GM18511 (cell line): ENCODE measurements around the gene WDR59.
"Not testable (repeated sequence)": the region's sequence is repeated elsewhere in the genome, so short reads cannot be mapped to it uniquely, and the experiment has no call there.

Experiments used
- ATAC-seq: cut with Tn5 transposase; IDR thresholded peaks from one replicate; pipeline ENCODE4 v1.9.1; 2021; ENCODE audit warnings: mild to moderate bottlenecking, moderate library complexity; ENCODE audit not compliant: unreplicated experiment

WDR59 gene

DNA sequence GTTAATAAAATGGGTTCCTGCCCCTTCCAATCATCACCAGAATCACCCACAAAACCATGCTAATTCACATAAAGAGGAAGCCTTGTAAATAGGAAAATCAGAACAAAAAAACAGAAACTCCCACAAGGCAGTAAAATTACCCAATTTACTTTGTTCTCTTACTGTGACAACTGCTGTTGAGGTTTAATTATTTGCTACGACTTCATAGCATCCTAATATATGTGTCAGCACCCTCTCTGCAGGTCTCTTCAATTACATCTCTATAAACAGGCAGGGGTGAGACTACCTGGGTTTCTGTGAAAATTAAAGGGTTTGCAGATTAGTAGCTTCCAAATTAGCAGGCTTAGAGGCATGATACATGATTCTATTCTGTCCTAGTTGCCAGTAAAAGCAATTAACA lies 2.7 kb downstream of the WDR59 start:
- no peak for ATAC-seq

DNA sequence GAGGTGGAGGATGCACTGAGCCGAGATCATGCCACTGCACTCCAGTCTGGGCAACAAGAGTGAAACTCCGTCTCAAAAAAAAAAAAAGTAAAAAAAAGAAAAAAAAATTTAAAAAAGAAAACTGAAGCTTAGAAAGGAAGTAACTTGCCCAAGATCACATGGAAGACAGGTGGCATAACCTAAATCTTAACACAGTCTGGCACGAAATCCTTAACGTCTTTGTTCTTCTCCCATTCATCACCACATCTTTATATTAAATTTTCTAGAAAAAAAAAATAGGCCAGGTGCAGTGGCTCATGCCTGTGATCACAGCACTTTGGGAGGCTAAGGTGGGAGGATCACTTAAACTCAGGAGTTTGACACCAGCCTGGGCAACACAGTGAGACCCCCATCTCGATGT lies 9.3 kb downstream of the WDR59 start:
- no peak for ATAC-seq

DNA sequence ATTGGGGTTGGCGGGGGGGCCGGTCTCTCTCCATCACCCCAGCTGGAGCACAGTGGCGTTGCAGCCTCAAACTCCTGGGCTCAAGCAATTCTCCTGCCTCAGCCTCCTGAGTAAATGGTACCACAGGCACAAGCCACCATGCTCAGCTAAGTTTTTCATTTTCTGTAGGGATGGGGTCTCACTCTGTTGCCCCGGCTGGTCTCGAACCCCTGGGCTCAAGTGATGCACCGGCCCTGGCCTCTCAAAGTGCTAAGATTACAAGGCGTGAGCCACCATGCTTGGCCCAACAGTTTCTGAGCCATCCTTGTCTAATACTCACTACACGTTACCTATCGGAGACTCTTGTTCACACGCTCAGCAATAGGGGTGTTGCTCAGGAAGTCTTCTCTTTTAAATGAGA lies 11.6 kb downstream of the WDR59 start:
- no peak for ATAC-seq

DNA sequence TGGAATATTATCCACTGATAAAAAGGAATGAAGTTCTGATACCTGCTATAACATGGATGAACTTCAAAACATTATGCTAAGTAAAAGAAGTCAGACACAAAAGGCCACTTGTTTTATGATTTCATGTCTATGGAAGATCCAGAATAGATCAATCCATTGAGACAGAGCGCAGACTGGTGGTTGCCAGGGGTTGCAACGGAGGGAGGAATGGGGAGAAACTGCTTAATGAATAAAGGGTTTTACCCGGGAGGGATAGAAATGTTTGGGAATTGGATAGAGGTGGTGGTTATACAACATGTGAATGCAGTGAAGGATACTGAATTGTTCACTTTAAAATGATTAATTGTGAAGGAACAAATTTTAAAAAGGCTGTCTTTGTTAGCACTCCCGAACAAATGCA lies 30.2 kb downstream of the WDR59 start:
- no peak for ATAC-seq

DNA sequence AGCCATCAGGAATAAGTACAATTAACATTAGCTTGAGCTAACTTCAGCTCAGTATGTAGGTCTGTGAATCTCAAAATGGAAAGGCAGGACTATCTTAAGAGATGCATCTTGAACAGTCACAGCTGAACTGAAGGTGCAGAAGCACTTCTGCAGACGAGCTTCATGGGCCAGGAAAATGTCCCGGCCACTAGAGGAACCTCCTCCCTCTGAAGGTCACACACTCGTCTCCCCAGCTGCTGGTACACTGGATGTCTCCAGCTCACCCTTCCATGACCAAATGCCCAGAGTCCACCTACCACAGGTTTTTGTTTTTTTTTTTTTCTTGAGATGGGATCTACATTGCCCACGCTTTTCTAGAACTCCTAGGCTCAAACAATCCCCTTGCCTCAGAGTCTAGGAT lies 33.2 kb downstream of the WDR59 start:
- no peak for ATAC-seq

DNA sequence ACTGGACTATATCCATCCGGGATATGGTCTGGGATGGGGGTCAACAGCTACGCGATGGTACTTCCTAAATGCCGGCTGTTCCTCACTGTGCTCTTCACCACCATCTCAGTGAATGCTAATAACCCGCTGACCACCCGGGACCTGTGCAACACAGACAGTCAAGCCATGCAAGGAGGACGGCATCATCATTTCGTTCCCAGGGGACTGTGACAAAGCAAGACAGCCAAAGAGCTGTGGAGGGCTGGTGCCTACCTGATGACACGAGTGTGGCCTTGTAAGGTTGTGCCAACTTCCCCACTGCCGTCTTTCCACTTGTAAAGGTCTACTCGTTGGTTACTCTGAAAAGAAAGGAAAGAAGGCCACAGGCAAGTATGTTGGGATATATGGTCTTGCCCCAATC lies 33.7 kb downstream of the WDR59 start:
- no peak for ATAC-seq

DNA sequence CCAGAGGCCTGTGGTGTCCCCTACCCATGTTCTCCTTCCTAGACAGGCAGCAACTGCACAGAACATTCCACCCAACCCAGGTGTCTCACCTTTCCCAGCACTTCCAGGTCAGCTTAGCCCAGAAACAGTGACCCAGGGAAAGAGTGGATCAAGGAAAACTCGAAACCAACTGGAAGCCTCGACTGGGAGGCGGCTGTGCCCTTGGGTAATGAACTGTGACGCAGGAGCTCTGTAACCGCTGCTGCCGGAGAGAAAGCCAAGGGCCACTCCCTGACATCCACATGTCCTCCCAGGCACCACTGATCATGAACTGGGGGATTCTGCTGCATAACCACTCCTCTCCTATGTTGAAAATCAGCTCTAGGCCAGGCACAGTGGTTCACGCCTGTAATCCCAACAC lies 34.4 kb downstream of the WDR59 start:
- no peak for ATAC-seq

DNA sequence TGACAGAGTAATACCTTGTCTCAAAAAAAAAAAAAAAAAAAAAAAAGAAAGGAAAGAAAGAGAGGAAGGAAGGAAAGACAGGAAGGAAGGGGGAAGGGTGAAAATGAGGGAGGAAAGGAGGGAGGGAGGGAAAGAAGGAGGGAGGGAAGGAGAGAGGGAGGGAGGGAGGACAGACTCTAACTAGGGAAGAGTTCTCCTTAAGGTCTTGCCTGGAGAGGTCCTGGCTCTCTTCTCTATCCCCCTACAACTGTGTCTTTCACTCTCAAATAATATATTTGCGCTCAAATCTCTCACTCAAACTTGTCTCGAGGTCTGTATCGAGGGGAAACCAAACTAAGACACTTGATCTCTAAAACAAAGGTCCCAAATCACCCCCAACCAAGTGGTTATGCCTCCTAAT lies 35.6 kb downstream of the WDR59 start:
- no peak for ATAC-seq

DNA sequence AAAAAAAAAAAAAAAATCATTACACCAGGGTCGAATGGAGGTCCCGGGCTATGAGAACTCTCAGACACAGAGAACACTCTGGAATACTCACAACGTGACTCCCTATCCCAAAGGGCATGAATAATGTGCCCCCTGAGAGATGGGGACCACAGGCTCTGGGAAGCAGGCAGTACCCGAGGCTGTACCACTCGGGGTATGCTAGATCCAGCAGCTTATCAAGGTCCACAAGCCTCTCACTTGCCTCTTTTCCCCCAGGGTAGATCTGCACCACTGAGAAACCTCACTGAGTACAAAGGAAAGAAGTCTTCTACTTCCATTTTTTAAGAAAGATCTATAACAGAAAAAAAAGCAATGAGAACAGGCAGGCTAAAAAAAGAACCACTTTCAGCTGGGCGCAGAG lies 40.5 kb downstream of the WDR59 start:
- ATAC-seq = no peak

DNA sequence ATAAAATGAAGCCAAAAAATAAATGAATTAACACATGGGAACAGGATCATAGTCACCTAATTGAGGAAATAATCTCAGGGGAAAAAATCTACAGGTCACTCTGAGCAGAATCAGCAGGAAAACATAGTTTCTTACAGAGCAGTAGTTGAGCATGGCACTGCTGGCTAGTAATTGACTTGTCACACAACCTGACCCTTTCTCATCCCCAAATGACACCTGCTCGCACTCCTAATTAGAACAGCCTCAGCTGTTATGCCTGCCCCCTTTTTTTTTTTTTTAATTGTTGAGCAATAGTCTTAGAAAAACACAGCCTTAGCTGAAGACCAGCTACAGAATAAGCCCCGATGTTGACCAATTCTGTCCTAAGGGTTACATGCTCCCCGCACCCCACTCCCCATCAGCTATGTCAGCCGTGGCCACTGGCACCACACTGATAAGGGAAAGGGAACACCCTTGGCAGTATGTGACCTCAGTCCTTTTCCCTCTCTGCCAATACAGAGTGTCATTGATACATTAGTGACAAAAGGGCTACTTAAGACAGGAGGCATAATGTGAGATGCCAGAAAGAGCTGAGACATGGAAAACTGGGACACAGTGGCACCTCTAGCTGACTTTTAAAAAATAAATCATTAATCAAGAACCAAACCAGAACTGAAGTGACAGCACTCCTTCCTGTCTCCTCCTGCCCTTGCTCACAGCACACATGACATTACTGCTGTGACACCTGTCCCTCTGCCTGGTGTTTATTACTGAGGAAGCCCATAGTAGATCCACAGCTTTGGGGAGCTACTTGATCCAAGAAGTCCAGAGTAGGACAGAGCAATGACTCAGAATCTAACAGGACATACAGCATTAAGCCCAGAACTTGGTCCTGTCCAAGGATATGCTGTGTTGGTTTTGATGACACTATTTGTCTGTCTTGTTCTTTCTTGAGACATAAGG lies 41.7 kb downstream of the WDR59 start:
- no peak for ATAC-seq

DNA sequence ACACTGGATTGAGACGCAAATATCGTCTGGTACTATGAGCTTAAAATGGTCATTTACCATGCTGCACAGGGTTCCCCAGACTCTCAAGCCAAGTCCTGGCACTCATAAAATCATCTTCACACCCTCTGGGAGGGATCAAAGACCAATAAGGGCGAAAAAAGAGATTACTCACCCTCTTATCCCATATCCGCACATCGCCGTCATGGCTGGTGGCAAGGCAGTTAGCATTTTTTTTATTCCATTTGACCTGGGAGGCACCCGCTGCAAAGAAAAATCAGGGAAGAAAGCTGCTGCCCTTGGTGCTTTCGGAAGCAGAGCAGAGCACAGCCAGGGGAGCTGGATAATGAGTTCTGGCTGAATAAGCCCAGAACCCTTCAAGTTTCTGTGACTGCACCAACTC lies 42.4 kb downstream of the WDR59 start:
- no peak for ATAC-seq

DNA sequence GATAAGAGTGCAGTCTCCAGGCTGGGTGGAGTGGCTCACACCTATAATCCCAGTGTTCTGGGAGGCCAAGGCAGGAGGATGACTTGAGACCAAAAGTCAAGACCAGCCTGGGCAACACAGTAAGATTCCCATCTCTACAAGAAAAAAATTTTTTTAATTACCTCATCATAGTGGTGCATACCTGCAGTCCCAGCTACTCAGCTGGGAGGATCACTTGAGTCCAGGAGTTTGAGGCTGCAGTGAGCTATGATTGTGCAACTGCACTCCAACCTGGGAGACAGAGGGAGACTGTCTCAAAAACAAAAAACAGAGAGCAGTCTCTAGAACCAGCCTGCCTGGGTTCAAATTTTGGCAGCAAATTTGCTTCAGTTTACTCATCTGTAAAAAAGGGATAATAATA lies 45.2 kb downstream of the WDR59 start:
- no peak for ATAC-seq

DNA sequence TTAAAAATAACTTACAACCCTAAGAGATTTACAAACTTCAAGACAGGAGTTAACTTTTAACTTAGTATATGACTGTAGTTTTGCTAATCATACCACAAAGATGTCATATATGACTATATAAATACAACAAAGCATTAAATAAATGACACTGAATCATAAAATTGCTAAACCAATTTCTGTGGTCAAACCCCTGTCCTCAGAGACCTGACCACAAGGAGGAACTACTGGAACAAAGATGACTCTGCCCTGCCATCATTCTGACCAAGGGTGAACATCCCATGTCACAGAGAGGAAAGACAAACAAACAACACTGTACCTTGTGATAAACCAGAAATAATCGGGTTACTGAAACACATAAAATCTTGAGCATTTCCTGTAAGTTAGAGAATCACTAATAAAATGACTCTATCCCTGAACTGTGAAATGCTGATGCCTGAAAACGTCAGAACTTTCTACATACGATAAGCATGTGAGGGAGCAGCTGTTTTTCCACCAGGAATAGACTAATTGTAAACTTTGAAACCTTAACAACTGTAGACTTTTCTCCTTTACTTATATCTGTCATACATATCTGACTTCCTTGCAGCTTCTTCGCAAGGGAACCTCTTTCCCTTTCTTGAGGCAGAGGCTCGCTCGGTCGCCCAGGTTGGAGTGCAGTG lies 47.9 kb downstream of the WDR59 start:
- peak; percentile 99 for ATAC-seq

DNA sequence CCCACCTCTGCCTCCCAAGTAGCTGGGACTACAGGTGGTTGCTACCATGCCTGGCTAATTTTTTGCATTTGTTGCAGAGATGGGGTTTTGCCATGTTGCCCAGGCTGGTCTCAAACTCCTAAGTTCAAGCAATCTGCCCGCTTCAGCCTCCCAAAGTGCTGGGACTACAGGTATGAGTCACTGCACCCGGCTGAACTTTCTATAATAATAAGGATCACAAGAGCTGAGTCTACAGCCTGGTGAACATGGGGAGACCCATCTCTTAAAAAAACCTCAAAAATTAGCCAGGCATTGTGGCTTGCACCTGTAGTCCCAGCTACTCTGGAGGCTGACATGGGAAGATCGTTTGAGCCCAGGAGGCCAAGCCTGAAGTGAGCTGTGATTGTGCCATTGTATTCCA lies 53.5 kb downstream of the WDR59 start:
- no peak for ATAC-seq

DNA sequence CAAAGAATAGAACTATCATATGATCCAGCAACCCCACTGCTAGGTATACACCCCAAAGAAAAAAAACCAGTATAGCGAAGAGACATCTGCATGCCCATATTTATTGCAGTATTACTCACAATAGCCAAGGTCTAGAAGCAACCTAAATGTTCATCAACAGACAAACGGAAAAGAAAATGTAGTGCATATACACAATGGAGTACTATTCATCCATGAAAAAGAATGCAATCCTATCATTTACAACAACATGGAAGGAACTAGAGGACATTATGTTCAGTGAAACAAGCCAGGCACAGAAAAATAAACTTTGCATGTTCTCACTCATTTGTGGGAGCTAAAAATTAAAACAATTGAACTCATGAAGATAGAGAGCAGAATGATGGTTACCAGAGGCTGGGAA lies 55.3 kb downstream of the WDR59 start:
- ATAC-seq = no peak

DNA sequence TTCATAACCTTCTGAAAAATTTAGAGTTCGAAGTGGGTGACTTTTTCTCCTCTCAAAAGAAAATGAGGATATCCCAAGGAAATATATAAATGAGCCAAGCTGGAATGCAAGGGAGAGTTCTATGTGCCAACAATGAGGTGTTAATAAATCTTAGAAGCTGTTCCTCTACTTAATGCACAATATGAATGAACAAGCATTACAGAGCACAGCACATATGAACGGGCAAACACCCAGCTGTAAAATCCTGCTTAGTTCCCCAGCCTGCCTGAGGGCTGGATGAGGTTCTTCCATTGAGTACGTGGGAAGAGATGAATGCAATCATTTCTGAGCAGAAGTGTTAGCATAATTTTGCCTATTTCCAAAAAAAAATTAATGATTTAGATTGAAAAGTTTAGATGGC lies 58.1 kb downstream of the WDR59 start:
- ATAC-seq = no peak

DNA sequence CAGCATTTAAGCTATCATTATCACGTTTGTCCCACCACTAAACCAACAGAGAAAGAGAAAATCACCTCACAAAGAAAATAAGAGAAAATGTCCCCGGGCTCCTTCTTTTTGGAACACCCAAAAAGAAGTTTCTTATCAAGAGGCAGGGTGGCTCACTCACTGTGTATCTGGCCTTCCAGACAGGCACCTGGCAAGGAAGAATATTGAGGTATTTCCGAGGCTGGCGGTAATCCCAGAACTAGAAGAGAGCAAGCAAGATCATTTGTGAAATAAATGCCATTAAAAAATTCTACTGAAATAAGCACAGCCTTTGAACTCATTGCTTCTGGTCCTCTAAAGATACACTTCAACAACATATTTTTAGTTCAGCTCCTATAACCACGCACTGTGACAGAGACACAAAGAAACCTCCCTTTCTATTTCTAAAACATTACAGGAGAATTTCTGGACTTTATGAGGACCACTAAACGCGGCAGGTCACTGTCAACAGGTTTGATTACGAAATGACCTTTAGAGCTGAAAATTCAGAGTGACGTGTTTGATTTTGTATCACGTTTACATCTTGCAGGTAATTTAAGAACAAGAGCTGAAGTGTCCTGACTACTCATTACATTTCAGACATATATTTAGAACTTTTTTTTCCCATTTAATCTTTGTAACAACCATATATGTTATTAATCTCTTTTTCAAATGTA lies 61.0 kb downstream of the WDR59 start:
- no peak for ATAC-seq

DNA sequence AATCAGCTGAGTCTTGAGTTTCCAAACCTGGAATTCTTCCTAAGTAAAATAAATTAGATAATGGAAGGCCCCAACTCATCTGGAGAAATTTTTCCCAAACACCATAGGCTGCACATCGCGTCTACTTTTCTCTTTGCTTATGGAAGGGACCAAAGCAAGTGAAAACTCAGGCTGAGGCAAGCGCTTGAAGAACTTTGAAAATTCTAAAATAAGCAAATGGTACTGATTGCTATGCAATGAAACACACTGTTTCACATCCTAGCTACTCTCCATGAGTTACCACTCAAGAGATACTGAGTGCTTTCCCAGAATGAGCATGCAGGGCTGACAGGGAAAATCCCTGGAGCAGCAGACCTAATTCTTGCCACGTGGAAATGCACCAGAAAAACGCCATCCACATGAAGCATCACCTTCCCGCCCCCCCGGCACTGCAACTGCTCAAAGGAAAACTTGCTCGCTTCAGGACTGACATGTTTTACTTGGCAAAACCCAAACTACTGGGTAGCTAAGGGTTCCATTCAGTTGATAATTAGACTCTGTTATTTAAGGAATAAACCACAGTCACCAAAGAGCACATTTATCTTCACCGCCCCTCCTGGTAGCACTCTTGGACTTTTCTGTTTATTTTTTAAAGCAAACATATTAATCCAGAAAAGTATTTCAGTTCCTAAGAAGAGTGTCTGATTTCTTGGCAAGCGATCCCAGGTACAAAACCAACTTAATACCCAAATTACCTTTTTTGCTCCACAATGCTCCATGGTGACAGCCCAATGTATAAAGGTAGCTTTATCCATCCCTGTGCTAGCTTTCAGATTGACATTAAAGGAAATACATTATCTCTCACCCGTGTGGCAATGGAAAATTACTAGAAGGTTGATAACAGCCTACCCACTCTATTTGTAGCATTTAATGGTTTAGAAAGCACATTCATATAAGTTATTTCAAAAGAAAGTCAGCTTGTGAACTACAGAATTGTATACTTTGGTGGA lies 62.5 kb downstream of the WDR59 start:
- no peak for ATAC-seq

DNA sequence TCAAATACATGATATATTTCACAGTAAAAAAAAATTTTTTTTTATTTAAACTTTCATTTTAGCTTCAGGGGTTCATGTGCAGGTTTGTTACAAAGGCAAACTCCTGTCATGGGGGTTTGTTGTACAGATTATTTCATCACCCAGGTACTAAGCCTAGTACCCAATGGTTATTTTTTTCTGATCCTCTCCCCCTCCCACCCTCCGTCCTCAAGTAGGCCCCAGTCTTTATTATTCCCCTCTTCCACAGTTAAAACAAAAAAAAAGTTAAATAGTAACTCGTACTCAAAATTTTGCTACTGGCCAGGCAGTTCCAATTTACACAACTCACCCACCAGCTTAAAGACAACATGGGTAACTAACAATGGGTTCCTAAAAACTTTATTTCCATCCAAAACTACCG lies 63.9 kb downstream of the WDR59 start:
- ATAC-seq = no peak

DNA sequence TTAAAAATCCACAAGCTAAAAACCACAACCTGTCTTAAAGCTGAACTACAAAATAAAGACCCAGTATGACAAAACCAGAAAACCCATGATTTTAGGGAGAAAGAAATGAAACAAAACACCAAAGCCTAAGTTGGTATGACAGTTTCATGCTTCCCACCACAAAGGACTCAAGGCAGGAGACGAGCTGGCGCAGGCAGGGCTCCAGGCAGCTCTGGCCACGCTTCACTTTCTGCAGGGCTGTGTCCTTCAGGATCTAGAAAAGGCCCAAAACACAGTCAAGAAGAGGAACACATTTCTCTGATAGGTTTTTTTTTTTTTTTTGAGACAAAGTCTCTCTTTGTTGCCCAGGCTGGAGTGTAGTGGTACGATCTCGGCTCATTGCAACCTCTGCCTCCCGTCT lies 75.3 kb downstream of the WDR59 start:
- no peak for ATAC-seq

DNA sequence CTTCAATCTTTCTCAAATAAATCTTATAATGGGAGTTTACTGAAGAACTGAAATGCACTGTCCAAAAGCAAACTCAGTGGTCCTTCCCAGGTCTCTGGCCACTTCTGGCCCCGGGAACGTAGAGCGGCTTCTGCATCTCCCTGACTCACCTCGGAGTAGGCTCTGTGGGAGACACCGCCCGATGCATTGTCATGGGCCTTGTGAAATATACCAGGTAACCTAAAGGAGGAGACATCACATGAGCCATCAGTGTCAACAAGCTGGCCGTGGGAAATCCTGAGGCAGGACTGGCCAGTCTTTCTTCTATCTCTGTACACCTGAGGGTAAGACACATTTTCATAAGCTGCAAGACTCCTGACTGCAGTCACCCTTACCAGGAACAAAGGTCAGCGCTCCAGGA lies 76.2 kb downstream of the WDR59 start:
- not testable (repeated sequence) for ATAC-seq
